ENCODE results near the gene FXYD3.

The FXYD3 gene

GRCh38 chr19:35167251-35168119, 51.9 kb downstream of the FXYD3 start:
- no peaks in the 10 kb centered on the region for H3K27me3 ChIP-seq (ENCODE audit: insufficient read depth, low read depth, severe bottlenecking)
- peaks cover 33% of the 10 kb centered on the region for H3K36me3 ChIP-seq
- H3K9me3 ChIP-seq (ENCODE audit: severe bottlenecking), result peaks cover 12% of the 10 kb centered on the region
- H3K4me3 ChIP-seq (ENCODE audit: low read depth, low read length), result no peak overlapping the region
- TF ChIP-seq, protein P1, sequence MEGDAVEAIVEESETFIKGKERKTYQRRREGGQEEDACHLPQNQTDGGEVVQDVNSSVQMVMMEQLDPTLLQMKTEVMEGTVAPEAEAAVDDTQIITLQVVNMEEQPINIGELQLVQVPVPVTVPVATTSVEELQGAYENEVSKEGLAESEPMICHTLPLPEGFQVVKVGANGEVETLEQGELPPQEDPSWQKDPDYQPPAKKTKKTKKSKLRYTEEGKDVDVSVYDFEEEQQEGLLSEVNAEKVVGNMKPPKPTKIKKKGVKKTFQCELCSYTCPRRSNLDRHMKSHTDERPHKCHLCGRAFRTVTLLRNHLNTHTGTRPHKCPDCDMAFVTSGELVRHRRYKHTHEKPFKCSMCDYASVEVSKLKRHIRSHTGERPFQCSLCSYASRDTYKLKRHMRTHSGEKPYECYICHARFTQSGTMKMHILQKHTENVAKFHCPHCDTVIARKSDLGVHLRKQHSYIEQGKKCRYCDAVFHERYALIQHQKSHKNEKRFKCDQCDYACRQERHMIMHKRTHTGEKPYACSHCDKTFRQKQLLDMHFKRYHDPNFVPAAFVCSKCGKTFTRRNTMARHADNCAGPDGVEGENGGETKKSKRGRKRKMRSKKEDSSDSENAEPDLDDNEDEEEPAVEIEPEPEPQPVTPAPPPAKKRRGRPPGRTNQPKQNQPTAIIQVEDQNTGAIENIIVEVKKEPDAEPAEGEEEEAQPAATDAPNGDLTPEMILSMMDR (IDR thresholded peaks at IDR 0.05; ENCODE audit: low read depth, low read length), result no peak
- DNase-seq, result no peak
- no peak overlapping the region for H3K27ac ChIP-seq

- no peak overlapping the region for H3K27ac ChIP-seq
These were observed 52.6 kb downstream of the FXYD3 start for GRCh38 chr19:35168196-35168595.

DNA sequence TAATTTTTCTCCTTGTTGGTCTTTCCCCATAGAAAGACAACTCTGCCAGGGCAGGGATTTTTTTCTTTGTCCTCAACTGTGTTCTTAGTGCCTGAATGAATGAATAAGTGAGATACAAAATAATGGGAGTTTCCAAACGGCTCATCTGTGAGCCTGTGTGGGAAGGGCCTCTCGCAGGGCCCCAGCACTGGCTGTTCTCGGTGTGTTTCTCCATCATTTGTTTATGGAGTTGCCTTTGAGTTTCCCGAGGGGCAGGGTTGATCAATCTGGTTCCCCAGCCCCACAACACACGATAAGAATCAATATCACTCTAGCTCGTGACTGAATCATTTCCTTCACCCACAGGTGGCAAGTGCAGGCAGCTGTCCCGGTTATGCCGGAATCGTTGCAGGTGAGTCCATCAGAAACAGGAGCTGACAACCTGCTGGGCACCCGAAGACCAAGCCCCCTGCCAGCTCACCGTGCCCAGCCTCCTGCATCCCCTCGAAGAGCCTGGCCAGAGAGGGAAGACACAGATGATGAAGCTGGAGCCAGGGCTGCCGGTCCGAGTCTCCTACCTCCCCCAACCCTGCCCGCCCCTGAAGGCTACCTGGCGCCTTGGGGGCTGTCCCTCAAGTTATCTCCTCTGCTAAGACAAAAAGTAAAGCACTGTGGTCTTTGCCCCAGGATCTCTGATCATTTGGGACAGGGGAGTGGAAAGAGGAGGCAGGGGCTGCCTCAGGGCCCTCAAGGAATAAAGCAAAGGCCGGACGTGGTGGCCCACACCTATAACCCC, 53.8 kb downstream of the FXYD3 start:
- H3K27ac ChIP-seq, result no peak overlapping the region
- TF ChIP-seq, protein P1 (IDR thresholded peaks at IDR 0.05; ENCODE audit: low read depth, low read length), result no peak
- H3K27me3 ChIP-seq (ENCODE audit: insufficient read depth, low read depth, severe bottlenecking), result no peaks in the 10 kb centered on the region
- H3K9me3 ChIP-seq (ENCODE audit: severe bottlenecking), result peaks cover 12% of the 10 kb centered on the region
- no peak overlapping the region for H3K4me3 ChIP-seq (ENCODE audit: low read depth, low read length)
- DNase-seq, result no peak
- peaks cover 23% of the 10 kb centered on the region for H3K36me3 ChIP-seq

More at GRCh38 chr19:35168196-35168595, 52.6 kb downstream of the FXYD3 start:
- TF ChIP-seq, protein P1 (IDR thresholded peaks at IDR 0.05; ENCODE audit: low read depth, low read length), result no peak
- peaks cover 27% of the 10 kb centered on the region for H3K36me3 ChIP-seq
- no peaks in the 10 kb centered on the region for H3K27me3 ChIP-seq (ENCODE audit: insufficient read depth, low read depth, severe bottlenecking)
- H3K9me3 ChIP-seq (ENCODE audit: severe bottlenecking), result peaks cover 12% of the 10 kb centered on the region
- DNase-seq, result no peak
- H3K4me3 ChIP-seq (ENCODE audit: low read depth, low read length), result no peak overlapping the region

DNA sequence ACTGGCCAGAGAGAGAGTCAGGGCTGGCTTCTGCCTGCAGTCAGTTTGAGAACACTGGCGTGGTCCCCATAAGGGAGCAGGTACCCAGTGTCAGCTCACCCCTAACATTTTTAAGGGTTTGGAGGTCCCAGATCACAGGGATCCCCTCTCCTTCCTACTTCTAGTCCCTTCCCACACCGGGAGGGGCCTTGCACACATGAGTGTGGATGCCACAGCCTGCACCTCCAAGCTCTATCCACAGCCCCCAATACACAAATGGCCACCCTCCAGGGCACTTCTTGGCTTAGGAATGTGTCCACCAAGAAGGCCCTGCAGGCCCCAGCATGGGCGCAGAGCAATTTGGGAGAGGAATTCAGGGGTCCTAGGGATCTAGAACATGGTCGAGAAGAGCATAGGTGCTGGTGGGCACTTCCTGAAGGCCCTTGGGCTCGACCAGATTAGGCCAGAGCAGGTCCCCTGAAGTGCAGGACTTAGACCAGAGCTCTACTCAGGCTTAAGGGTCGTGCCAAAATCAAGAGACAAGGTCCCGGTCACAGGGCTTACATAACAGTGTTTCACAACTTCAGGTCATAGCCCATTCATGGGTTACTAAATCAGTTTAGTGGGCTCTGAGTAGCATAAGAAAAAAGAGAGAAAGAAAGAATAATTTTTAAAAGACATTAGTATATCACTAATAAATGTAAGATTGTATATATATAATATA, 54.9 kb downstream of the FXYD3 start:
- Histone ChIP-seq H3K27ac (no peak overlapping the region), H3K36me3 (peaks cover 13% of the 10 kb centered on the region)
- no peak for DNase-seq

GRCh38 chr19:35171730-35172129, 56.1 kb downstream of the FXYD3 start:
- Histone ChIP-seq H3K27ac (no peak overlapping the region), H3K36me3 (peaks cover 1% of the 10 kb centered on the region; the same call in 1 of the 2 replicates), H3K4me3 (ENCODE audit: low read depth, low read length) (no peak overlapping the region), H3K27me3 (ENCODE audit: insufficient read depth, low read depth, severe bottlenecking) (no peaks in the 10 kb centered on the region), H3K9me3 (ENCODE audit: severe bottlenecking) (peaks cover 3% of the 10 kb centered on the region)
- TF ChIP-seq, protein P1 (IDR thresholded peaks at IDR 0.05; ENCODE audit: low read depth, low read length), result no peak
- DNase-seq, result no peak

More for the DNA sequence above, 54.9 kb downstream of the FXYD3 start:
- H3K4me3 ChIP-seq (ENCODE audit: low read depth, low read length), result no peak overlapping the region
- TF ChIP-seq, protein P1 (IDR thresholded peaks at IDR 0.05; ENCODE audit: low read depth, low read length), result no peak
- H3K9me3 ChIP-seq (ENCODE audit: severe bottlenecking), result peaks cover 12% of the 10 kb centered on the region
- no peaks in the 10 kb centered on the region for H3K27me3 ChIP-seq (ENCODE audit: insufficient read depth, low read depth, severe bottlenecking)
